ENCODE measurements around the gene ARHGAP4.
A peak's percentile ranks its signal among the peaks of the same experiment; 100 is the strongest.

Gene ARHGAP4

GRCh38 chrX:153963546-153963945 lies 37.5 kb upstream of the ARHGAP4 start:
- no peak for DNase-seq (ENCODE audit: low read depth)

GRCh38 chrX:153961292-153961691 lies 35.2 kb upstream of the ARHGAP4 start:
- no peak for DNase-seq (ENCODE audit: low read depth)

GRCh38 chrX:153960786-153961185 lies 34.7 kb upstream of the ARHGAP4 start:
- no peak for DNase-seq (ENCODE audit: low read depth)

- DNase-seq (ENCODE audit: low read depth), result no peak
These were observed 34.0 kb upstream of the ARHGAP4 start for GRCh38 chrX:153960077-153960476.

GRCh38 chrX:153959649-153960048 lies 33.6 kb upstream of the ARHGAP4 start:
- no peak for DNase-seq (ENCODE audit: low read depth)

- DNase-seq (ENCODE audit: low read depth), result no peak
These were observed 32.5 kb upstream of the ARHGAP4 start for GRCh38 chrX:153958605-153959004.

GRCh38 chrX:153957224-153957623 lies 31.2 kb upstream of the ARHGAP4 start:
- no peak for DNase-seq (ENCODE audit: low read depth)

- no peak for DNase-seq (ENCODE audit: low read depth)
These were observed 30.2 kb upstream of the ARHGAP4 start for GRCh38 chrX:153956044-153956907.

- DNase-seq (ENCODE audit: low read depth), result no peak
These were observed 29.2 kb upstream of the ARHGAP4 start for GRCh38 chrX:153955228-153955732.

- DNase-seq (ENCODE audit: low read depth), result no peak
These were observed 28.6 kb upstream of the ARHGAP4 start for GRCh38 chrX:153954558-153955227.

- no peak for DNase-seq (ENCODE audit: low read depth)
These were observed 28.0 kb upstream of the ARHGAP4 start for GRCh38 chrX:153953892-153954557.

- peak; percentile 71 for DNase-seq (ENCODE audit: low read depth)
These were observed 27.3 kb upstream of the ARHGAP4 start for GRCh38 chrX:153953342-153953830.

- no peak for DNase-seq (ENCODE audit: low read depth)
These were observed 26.4 kb upstream of the ARHGAP4 start for GRCh38 chrX:153952373-153953026.

GRCh38 chrX:153951683-153952372 lies 25.8 kb upstream of the ARHGAP4 start:
- DNase-seq (ENCODE audit: low read depth), result no peak

- DNase-seq (ENCODE audit: low read depth), result no peak
These were observed 24.1 kb upstream of the ARHGAP4 start for GRCh38 chrX:153950127-153950526.

- no peak for DNase-seq (ENCODE audit: low read depth)
These were observed 23.1 kb upstream of the ARHGAP4 start for GRCh38 chrX:153948847-153949805.

- no peak for DNase-seq (ENCODE audit: low read depth)
These were observed 22.0 kb upstream of the ARHGAP4 start for GRCh38 chrX:153948002-153948466.

- peak; percentile 66 for DNase-seq (ENCODE audit: low read depth)
These were observed 21.1 kb upstream of the ARHGAP4 start for GRCh38 chrX:153947009-153947769.
